Measurements from ENCODE around the gene GALNT17. TPM values are rescaled to one million over a fixed set of nuclear protein-coding genes. Genes with fewer than 3 reads are reported as not detected.

The GALNT17 gene
- total RNA-seq, 4 donors from 2014 or later, result 66.0 to 97.9 (median 76.0) TPM

GRCh38 chr7:71155236-71155635 lies 23.3 kb downstream of the GALNT17 start:
- Histone ChIP-seq H3K4me3 (no peak overlapping the region), H3K36me3 (peaks cover 0 to under 1% (median 0%) of the 10 kb centered on the region in 3 donors), H3K27ac (no peak overlapping the region), H3K4me1 (no peaks in the 10 kb centered on the region), H3K9me3 (peaks cover 0 to 10% (median 0%) of the 10 kb centered on the region in 4 donors), H3K27me3 (no peaks in the 10 kb centered on the region)
- 87 to 94% methylated on average over 9 of the region's 9 CpGs for WGBS, 2 donors
- no peak for DNase-seq (ENCODE audit: low spot score in 2 of 2)
- TF ChIP-seq POLR2A (IDR thresholded peaks at IDR 0.05) (no peak), EP300 (IDR thresholded peaks at IDR 0.05) (no peak), CTCF (IDR thresholded peaks at IDR 0.05) (no peak)

- Histone ChIP-seq H3K36me3 (no peaks in the 10 kb centered on the region), H3K27ac (no peak overlapping the region), H3K27me3 (no peaks in the 10 kb centered on the region), H3K4me1 (no peaks in the 10 kb centered on the region), H3K9me3 (no peaks in the 10 kb centered on the region), H3K4me3 (no peak overlapping the region)
- WGBS, 2 donors, result 92 to 96% methylated on average over 3 of the region's 3 CpGs
- TF ChIP-seq POLR2A (IDR thresholded peaks at IDR 0.05) (no peak), CTCF (IDR thresholded peaks at IDR 0.05) (no peak), EP300 (IDR thresholded peaks at IDR 0.05) (no peak)
- DNase-seq (ENCODE audit: low spot score in 2 of 2), result no peak
Measured at GRCh38 chr7:71157757-71158156, 25.8 kb downstream of the GALNT17 start.

GRCh38 chr7:71165708-71166107 lies 33.8 kb downstream of the GALNT17 start:
- Histone ChIP-seq H3K27me3 (no peaks in the 10 kb centered on the region), H3K4me3 (no peak overlapping the region), H3K27ac (no peak overlapping the region), H3K9me3 (no peaks in the 10 kb centered on the region), H3K36me3 (no peaks in the 10 kb centered on the region), H3K4me1 (no peaks in the 10 kb centered on the region)
- TF ChIP-seq POLR2A (IDR thresholded peaks at IDR 0.05) (no peak), CTCF (IDR thresholded peaks at IDR 0.05) (no peak), EP300 (IDR thresholded peaks at IDR 0.05) (no peak)
- DNase-seq (ENCODE audit: low spot score in 2 of 2), result no peak
- WGBS, 2 donors, result 82 to 84% methylated on average over 6 of the region's 6 CpGs

- WGBS, 2 donors, result 44 to 54% methylated on average over 4 of the region's 4 CpGs
- DNase-seq (ENCODE audit: low spot score in 2 of 2), result no peak
- Histone ChIP-seq H3K4me1 (peaks cover 0 to 10% (median 0%) of the 10 kb centered on the region in 4 donors), H3K4me3 (no peak overlapping the region), H3K9me3 (no peaks in the 10 kb centered on the region), H3K27ac (no peak overlapping the region), H3K27me3 (no peaks in the 10 kb centered on the region), H3K36me3 (no peaks in the 10 kb centered on the region)
- no peak for TF ChIP-seq POLR2A (IDR thresholded peaks at IDR 0.05)
- no peak for TF ChIP-seq EP300 (IDR thresholded peaks at IDR 0.05)
- no peak for TF ChIP-seq CTCF (IDR thresholded peaks at IDR 0.05)
Measured at GRCh38 chr7:71171476-71171875, 39.5 kb downstream of the GALNT17 start.

GRCh38 chr7:71173955-71174354 lies 42.0 kb downstream of the GALNT17 start:
- peak in 1 of 2 donors; percentile 7 for DNase-seq (ENCODE audit: low spot score in 2 of 2)
- WGBS, 2 donors, result 68 to 69% methylated on average over 7 of the region's 7 CpGs
- Histone ChIP-seq H3K4me3 (no peak overlapping the region), H3K27ac (no peak overlapping the region), H3K4me1 (peaks cover 0 to 10% (median 0%) of the 10 kb centered on the region in 4 donors), H3K36me3 (no peaks in the 10 kb centered on the region), H3K9me3 (peaks cover 0 to 13% (median 2%) of the 10 kb centered on the region in 4 donors), H3K27me3 (no peaks in the 10 kb centered on the region)
- TF ChIP-seq EP300 (IDR thresholded peaks at IDR 0.05) (no peak), POLR2A (IDR thresholded peaks at IDR 0.05) (no peak), CTCF (IDR thresholded peaks at IDR 0.05) (no peak)
